Astrocyte of the cerebellum (primary cell): ENCODE measurements around the gene PTTG2.

Source experiments
- DNase-seq: peaks from one replicate; pipeline ENCODE4 v3.0.0-alpha.2; 2011; ENCODE audit warnings: low read depth
- H3K4me3 ChIP-seq: 2 replicates; pipeline ENCODE4 v1.5.1; 2011; ENCODE audit warnings: mild to moderate bottlenecking, low read depth, low read length, moderate library complexity
- in situ Hi-C: cut with HindIII; loops from 2 replicates; pipeline ENCODE4 v1.10.0; 2017; ENCODE audit warnings: low sequenced_read_pairs
- TF ChIP-seq, protein P1 (sequence below): IDR thresholded peaks from 2 replicates; pipeline ENCODE4 v1.5.1; 2012; ENCODE audit warnings: low read length, low read depth, moderate library complexity, mild to moderate bottlenecking; ENCODE audit errors: missing control alignments

PTTG2 gene

DNA sequence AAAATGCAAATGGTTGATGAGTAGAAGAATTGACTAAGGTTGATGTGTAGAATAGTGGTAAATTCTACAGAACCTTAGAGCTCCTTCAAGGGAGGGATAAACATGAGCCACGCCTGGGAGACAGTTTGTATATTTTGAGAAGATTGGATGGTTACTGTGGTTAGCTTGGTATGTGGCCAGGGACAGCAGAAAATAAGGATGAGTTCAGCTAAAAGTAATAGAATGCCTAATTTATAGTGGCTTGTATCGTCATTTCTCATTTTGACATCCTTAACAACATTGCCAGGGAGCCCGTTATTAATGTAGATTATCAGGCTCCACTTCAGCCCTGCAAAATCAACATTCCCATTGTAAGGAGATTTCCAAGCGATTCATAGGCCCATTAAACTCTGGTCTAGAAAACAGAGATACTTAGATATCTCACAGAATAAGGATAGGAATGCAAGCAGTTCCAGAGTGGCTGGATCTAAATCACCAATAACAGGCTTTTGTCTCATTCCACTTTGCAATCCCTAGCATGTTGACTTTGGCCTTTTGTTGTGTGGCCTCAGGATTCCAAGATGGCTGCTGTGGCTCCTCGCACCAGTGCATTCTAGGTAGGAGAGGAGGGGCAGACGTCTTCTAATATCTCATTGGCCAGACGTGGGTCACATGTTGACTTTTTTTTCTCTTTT lies 6.4 kb upstream of the PTTG2 start:
- TF ChIP-seq, protein P1, sequence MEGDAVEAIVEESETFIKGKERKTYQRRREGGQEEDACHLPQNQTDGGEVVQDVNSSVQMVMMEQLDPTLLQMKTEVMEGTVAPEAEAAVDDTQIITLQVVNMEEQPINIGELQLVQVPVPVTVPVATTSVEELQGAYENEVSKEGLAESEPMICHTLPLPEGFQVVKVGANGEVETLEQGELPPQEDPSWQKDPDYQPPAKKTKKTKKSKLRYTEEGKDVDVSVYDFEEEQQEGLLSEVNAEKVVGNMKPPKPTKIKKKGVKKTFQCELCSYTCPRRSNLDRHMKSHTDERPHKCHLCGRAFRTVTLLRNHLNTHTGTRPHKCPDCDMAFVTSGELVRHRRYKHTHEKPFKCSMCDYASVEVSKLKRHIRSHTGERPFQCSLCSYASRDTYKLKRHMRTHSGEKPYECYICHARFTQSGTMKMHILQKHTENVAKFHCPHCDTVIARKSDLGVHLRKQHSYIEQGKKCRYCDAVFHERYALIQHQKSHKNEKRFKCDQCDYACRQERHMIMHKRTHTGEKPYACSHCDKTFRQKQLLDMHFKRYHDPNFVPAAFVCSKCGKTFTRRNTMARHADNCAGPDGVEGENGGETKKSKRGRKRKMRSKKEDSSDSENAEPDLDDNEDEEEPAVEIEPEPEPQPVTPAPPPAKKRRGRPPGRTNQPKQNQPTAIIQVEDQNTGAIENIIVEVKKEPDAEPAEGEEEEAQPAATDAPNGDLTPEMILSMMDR, result no peak
- H3K4me3 ChIP-seq, result no peak overlapping the region
- in situ Hi-C loops, result no loop called here
- no peak for DNase-seq

DNA sequence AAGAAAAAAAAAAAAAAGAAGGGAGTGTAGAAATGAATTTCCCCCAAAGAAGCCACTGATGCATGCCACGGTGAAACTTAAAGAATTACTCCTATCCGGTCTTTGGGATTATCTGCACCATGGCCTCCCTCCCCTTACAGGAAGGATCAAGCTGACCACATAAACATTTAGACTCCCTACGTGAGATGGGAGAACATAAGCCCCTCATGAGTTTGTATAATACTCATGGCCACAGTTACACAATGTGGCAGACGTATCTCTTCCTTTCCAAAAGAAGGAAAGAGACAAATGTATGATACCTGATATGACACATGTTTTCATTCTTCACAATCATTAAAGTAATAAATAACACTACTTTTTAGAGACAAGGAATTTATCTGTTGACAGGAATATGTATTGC lies 3.3 kb upstream of the PTTG2 start:
- no peak for DNase-seq

DNA sequence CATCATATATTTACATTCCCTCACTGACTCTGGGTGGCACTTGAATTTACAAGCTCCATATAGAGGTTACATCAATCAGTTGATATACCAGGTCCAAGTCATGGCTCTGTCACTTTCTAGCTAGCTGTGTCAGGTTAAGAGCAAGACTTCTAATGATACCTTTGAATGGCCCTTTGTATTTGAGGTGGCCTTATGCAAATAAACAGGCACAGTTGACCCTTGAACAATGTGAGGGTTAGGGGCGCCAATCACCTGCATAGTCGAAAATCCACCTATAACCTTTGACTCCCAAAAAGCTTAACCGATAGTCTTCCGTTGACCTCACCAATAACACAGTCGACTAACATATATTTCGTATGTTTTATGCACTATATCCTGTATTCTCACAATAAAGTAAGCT lies 1.3 kb upstream of the PTTG2 start:
- DNase-seq, result no peak
- in situ Hi-C loops, result loop anchor here (5.0 kb wide), 1 partner anchor 102 kb away; no protein-coding TSS in a partner anchor
- TF ChIP-seq, protein P1, result no peak
- no peak overlapping the region for H3K4me3 ChIP-seq

More for the DNA sequence above, 3.3 kb upstream of the PTTG2 start:
- in situ Hi-C loops, result loop anchor here (5.0 kb wide), 1 partner anchor 100 kb away; no protein-coding TSS in a partner anchor
- H3K4me3 ChIP-seq, result no peak overlapping the region
- TF ChIP-seq, protein P1, result no peak

DNA sequence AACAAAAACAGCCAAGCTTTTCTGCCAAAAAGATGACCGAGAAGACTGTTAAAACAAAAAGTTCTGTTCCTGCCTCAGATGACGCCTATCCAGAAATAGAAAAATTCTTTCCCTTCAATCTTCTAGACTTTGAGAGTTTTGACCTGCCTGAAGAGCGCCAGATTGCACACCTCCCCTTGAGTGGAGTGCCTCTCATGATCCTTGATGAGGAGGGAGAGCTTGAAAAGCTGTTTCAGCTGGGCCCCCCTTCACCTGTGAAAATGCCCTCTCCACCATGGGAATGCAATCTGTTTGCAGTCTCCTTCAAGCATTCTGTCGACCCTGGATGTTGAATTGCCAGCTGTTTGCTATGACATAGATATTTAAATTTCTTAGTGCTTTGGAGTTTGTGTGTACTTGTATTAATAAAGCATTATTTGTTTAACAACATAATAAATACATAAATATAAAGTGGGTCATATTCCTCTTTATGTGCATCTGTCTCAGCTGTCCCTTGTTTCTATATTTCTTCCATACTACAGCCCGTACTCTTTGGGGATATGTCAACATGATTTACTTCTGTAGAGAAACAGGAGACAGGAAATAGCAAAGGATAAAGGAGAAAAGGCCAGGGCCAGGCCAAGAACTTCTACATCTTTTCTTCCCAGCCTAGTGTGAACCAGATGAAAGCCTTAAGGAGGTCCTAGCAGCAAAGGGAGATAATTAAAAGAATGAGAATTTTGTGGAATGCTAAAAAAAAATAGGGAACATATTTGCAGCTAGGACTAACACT lies 667 bp downstream of the PTTG2 start:
- no peak overlapping the region for H3K4me3 ChIP-seq
- no peak for DNase-seq
- TF ChIP-seq, protein P1, result no peak
- in situ Hi-C loops, result no loop called here

DNA sequence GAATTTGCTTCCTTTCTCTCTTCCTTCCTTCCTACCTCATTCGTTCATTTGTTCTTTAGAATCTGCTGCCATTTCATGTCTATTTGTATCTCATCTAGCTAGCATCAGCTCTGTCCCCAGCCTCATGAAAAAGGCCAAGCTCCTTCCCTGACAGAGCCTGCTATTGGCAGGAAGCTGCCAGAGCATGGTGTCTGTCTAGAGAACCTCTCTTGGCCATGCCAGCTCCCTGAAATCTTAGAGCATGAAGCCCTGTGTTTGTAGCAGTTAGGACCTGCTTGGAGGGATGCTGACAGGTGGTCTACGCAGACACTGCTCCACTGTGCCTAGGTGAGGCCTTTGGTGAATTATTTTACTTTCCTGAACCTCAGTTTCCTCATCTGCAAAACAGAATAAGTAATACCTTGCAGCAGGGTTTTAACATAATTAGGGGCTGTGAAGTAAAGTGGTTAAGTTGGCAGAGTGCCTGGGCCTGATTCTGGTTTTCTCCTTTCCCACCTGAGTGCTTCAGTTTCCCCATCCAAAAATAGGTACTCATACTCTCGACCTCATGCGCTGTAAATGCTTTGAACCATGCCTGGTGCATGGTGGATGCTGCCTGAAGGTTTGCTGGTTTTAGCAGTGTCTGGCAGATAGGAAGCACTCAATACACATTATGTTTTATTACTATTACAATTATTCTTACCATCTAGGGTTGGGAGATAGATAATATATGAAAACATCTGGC lies 4.7 kb downstream of the PTTG2 start:
- no peak for DNase-seq
- no peak overlapping the region for H3K4me3 ChIP-seq
- in situ Hi-C loops, result no loop called here
- TF ChIP-seq, protein P1, result no peak

DNA sequence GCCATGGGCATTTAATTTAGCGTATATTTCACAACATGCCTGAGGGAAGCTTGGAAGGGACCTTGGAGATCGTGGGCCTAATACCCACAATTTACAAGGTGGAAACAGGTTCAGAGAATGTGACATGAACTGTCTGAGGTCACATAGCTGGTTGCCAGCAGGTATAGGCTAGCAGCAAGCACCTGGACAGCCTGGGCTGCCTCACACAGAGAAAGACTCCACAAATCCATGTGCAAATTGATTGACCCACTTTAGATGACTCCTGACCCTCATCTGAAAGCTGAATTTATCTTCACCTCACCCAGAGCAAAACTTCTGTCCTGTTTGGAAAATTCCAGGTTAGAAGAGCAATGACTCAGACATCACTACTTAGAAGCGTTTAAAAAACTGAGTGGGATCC lies 5.8 kb downstream of the PTTG2 start:
- in situ Hi-C loops, result no loop called here
- no peak overlapping the region for H3K4me3 ChIP-seq
- TF ChIP-seq, protein P1, result no peak

More for the DNA sequence above, 5.8 kb downstream of the PTTG2 start:
- no peak for DNase-seq
